22Rv1 (cell line): Measurements from ENCODE around the gene URB2.

Source experiments
- ZFX ChIP-seq: fragments of 450-650 bp; IDR thresholded peaks from 2 replicates; pipeline ENCODE4 v1.6.1; 2017; ENCODE audit warnings: antibody characterized with exemption, borderline replicate concordance
- TF ChIP-seq, protein P1 (sequence below): fragments of 450-650 bp; IDR thresholded peaks from 2 replicates; pipeline ENCODE4 v1.5.1; 2017; ENCODE audit warnings: mild to moderate bottlenecking

DNA sequence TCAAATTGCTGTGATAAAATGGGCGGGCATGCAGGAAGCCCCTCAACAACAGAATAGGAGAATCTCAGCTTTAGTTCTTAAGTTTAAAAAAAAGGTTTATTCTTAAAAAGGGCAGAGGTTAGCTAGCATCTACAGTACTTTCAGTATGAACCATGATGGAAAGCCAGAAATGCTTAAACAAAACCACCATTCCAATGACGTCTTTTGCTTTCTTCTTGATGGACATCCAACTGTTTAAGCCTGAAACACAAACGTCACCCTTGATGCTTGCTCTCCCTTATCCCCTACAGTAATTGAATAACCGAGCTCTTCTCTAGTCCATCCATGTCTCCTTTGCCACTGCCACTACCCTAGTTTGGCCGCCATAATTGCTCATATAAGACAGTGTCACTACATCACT is 25.8 kb upstream of the URB2 start:
- TF ChIP-seq, protein P1, sequence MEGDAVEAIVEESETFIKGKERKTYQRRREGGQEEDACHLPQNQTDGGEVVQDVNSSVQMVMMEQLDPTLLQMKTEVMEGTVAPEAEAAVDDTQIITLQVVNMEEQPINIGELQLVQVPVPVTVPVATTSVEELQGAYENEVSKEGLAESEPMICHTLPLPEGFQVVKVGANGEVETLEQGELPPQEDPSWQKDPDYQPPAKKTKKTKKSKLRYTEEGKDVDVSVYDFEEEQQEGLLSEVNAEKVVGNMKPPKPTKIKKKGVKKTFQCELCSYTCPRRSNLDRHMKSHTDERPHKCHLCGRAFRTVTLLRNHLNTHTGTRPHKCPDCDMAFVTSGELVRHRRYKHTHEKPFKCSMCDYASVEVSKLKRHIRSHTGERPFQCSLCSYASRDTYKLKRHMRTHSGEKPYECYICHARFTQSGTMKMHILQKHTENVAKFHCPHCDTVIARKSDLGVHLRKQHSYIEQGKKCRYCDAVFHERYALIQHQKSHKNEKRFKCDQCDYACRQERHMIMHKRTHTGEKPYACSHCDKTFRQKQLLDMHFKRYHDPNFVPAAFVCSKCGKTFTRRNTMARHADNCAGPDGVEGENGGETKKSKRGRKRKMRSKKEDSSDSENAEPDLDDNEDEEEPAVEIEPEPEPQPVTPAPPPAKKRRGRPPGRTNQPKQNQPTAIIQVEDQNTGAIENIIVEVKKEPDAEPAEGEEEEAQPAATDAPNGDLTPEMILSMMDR, result no peak
- no peak for TF ChIP-seq ZFX
